ENCODE results near the gene ADCY2. TPM values are rescaled to one million over a fixed set of nuclear protein-coding genes. Genes with fewer than 3 reads are reported as not detected.

ADCY2 gene
- total RNA-seq, 1 donor from 2014 or later, result 18.4 TPM

DNA sequence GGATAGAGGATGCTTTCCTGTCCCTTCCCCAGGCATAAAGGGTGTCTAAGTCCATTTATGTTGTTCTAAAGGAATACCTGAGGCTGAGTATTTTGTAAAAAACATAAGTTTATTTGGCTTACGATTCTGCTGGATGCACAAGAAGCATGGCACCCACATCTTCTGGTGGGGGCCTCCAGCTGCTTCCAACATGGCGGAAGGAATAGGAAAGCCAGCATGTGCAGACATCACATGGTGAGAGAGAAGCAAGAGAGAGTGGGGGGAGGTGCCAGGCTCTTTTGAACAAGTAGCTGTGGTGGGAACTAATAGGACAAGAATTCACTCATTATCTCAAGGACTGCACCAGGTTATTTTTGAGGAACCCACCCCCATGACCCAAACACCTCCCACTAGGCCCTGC lies 77.2 kb downstream of the ADCY2 start:
- H3K27me3 ChIP-seq, result no peaks in the 10 kb centered on the region
- no peak overlapping the region for H3K27ac ChIP-seq
- intact Hi-C loops (cut with DNase I), result no loop called here
- H3K9me3 ChIP-seq, result no peaks in the 10 kb centered on the region
- no peaks in the 10 kb centered on the region for H3K36me3 ChIP-seq
- no peaks in the 10 kb centered on the region for H3K4me1 ChIP-seq
- no peak for DNase-seq (ENCODE audit: extremely low spot score in 2 of 2)
- TF ChIP-seq POLR2AphosphoS5 (IDR thresholded peaks at IDR 0.05; ENCODE audit: insufficient read depth in 1 of 2, low read depth in 1 of 2), result no peak
- TF ChIP-seq POLR2A (IDR thresholded peaks at IDR 0.05), result no peak
- TF ChIP-seq, protein P1, sequence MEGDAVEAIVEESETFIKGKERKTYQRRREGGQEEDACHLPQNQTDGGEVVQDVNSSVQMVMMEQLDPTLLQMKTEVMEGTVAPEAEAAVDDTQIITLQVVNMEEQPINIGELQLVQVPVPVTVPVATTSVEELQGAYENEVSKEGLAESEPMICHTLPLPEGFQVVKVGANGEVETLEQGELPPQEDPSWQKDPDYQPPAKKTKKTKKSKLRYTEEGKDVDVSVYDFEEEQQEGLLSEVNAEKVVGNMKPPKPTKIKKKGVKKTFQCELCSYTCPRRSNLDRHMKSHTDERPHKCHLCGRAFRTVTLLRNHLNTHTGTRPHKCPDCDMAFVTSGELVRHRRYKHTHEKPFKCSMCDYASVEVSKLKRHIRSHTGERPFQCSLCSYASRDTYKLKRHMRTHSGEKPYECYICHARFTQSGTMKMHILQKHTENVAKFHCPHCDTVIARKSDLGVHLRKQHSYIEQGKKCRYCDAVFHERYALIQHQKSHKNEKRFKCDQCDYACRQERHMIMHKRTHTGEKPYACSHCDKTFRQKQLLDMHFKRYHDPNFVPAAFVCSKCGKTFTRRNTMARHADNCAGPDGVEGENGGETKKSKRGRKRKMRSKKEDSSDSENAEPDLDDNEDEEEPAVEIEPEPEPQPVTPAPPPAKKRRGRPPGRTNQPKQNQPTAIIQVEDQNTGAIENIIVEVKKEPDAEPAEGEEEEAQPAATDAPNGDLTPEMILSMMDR (IDR thresholded peaks at IDR 0.05), result no peak
- H3K4me3 ChIP-seq, result no peak overlapping the region

DNA sequence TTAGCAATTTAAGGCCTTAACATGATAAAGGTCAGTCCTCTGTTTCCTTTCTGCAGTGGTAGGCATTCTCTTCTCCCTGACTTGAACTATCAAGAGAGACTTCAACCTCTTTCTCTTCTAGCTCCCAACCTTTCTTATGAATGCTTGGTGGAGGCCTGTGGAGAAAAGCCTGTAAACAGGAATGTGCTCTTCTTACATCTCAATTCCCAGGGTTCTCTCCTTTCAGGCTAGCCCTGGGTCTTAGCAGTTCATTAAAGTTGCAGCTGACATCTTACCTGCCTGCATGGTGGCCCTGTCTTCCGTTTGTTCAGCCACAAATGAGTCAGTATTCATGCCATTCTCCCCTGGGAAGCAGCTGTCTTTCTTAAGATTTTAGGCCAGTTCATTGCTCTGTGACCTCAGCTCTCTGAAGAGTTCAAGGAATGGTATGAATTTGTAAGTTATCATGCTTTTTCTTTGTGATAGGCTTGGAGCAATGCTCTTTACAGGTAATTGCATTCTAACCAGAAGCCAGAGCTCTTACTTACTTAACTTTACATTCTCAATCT lies 77.8 kb downstream of the ADCY2 start:
- no peak for DNase-seq (ENCODE audit: extremely low spot score in 2 of 2)
- Histone ChIP-seq H3K36me3 (no peaks in the 10 kb centered on the region), H3K27ac (no peak overlapping the region), H3K4me1 (no peaks in the 10 kb centered on the region), H3K9me3 (no peaks in the 10 kb centered on the region), H3K27me3 (no peaks in the 10 kb centered on the region), H3K4me3 (no peak overlapping the region)
- intact Hi-C loops (cut with DNase I), result no loop called here
- no peak for TF ChIP-seq POLR2AphosphoS5 (IDR thresholded peaks at IDR 0.05; ENCODE audit: insufficient read depth in 1 of 2, low read depth in 1 of 2)
- TF ChIP-seq POLR2A (IDR thresholded peaks at IDR 0.05), result no peak
- TF ChIP-seq, protein P1 (IDR thresholded peaks at IDR 0.05), result no peak

DNA sequence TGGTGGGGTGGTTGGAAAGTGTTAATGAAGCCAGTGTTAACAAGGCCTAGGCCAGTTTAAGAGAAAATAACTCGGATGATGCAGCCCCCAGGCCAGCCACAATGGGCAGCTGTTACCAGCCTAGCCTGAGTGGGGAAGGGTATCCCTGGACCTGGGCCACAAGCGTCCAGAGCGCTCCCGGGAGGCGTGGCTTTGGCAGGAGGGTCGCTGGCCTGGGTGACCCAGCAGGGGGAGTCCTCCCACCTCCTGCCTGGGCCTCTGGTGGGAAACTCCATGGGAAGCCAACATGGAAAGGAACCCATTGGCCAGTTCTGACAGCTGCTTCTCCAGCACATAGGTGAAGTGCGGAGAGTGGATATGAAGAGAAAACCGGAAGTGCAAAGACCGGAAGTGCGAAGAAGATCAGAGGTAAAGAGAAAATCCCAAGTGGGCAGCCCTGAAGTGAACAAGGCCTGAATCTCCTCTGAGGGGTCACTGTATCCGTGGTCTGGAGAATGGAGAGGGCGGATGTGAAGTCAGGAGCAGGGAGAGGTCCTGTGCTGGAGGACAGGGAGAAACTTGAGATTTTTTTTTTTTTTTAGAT lies 79.0 kb downstream of the ADCY2 start:
- no peak for TF ChIP-seq POLR2AphosphoS5 (IDR thresholded peaks at IDR 0.05; ENCODE audit: insufficient read depth in 1 of 2, low read depth in 1 of 2)
- TF ChIP-seq POLR2A (IDR thresholded peaks at IDR 0.05), result no peak
- TF ChIP-seq, protein P1 (IDR thresholded peaks at IDR 0.05), result no peak
- DNase-seq (ENCODE audit: extremely low spot score in 2 of 2), result no peak
- intact Hi-C loops (cut with DNase I), result no loop called here

DNA sequence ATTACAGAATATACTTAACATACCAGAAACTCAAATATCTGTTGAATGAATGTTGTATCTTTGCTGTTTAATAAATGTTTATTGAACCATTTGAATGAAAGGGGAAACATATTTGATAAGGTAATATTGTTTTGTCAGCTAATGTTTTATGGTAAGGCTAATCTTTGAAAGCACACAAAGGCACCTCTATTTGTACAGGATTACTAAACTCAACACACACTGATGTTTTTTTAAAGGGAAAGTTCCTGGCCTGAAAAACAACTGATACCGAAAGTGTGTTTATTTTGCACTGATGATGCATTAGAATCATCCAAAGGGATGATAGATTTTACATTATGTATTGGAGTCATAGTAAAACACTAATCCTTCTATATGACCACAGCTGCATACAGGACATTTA lies 82.5 kb downstream of the ADCY2 start:
- Histone ChIP-seq H3K27ac (no peak overlapping the region), H3K9me3 (no peaks in the 10 kb centered on the region), H3K27me3 (no peaks in the 10 kb centered on the region), H3K36me3 (no peaks in the 10 kb centered on the region), H3K4me1 (no peaks in the 10 kb centered on the region), H3K4me3 (no peak overlapping the region)
- TF ChIP-seq, protein P1 (IDR thresholded peaks at IDR 0.05), result no peak
- no peak for TF ChIP-seq POLR2A (IDR thresholded peaks at IDR 0.05)
- TF ChIP-seq POLR2AphosphoS5 (IDR thresholded peaks at IDR 0.05; ENCODE audit: insufficient read depth in 1 of 2, low read depth in 1 of 2), result no peak
- intact Hi-C loops (cut with DNase I), result no loop called here
- no peak for DNase-seq (ENCODE audit: extremely low spot score in 2 of 2)

More for the DNA sequence above, 79.0 kb downstream of the ADCY2 start:
- H3K36me3 ChIP-seq, result no peaks in the 10 kb centered on the region
- H3K27ac ChIP-seq, result no peak overlapping the region
- H3K27me3 ChIP-seq, result no peaks in the 10 kb centered on the region
- no peaks in the 10 kb centered on the region for H3K9me3 ChIP-seq
- H3K4me1 ChIP-seq, result no peaks in the 10 kb centered on the region
- no peak overlapping the region for H3K4me3 ChIP-seq

DNA sequence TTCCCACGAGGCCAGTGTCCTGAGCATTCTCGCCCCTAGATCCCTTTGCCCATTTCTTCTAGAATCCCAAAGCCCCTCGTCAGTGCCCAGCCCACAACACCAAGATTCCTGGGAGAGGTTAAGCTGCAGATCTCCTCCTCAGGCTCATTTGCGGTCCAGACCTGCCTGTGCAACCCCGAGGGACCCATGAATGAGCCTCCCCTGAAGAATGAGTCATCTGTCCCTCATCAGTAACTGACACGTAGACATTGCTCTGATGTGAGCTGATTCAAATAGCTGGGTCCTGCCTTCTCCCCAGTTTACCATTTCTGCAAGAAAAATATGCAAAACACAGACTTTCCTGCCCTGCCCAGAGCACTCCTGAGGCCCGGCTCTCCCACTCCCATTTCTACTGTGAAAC lies 92.8 kb downstream of the ADCY2 start:
- H3K9me3 ChIP-seq, result no peaks in the 10 kb centered on the region
- H3K4me3 ChIP-seq, result no peak overlapping the region
- no peak for DNase-seq (ENCODE audit: extremely low spot score in 2 of 2)
- intact Hi-C loops (cut with DNase I), result no loop called here
- H3K36me3 ChIP-seq, result no peaks in the 10 kb centered on the region
- TF ChIP-seq POLR2AphosphoS5 (IDR thresholded peaks at IDR 0.05; ENCODE audit: insufficient read depth in 1 of 2, low read depth in 1 of 2) (no peak), POLR2A (IDR thresholded peaks at IDR 0.05) (no peak)
- TF ChIP-seq, protein P1 (IDR thresholded peaks at IDR 0.05), result no peak
- H3K4me1 ChIP-seq, result peaks cover under 1% of the 10 kb centered on the region
- no peaks in the 10 kb centered on the region for H3K27me3 ChIP-seq
- H3K27ac ChIP-seq, result no peak overlapping the region
